GM23248 (cell line): ENCODE data around the gene RAF1. TPM values are rescaled to one million over a fixed set of nuclear protein-coding genes. Genes with fewer than 3 reads are reported as not detected.
A peak's percentile ranks its signal among the peaks of the same experiment; 100 is the strongest.
"Not testable (repeated sequence)": the region's sequence is repeated elsewhere in the genome, so short reads cannot be mapped to it uniquely, and the experiment has no call there.

Experiments used
- DNase-seq: peaks from one replicate; pipeline ENCODE4 v3.0.0-alpha.2; 2015
- H2AFZ ChIP-seq: fragments of 200-600 bp; sonication (generic); 2 replicates; pipeline ENCODE4 v1.6.1; 2016; ENCODE audit warnings: antibody characterized with exemption
- H3F3A ChIP-seq: fragments of 200-600 bp; sonication (generic); 2 replicates; pipeline ENCODE4 v1.6.1; 2016; ENCODE audit warnings: mild to moderate bottlenecking, antibody characterized with exemption, mixed run types; ENCODE audit not compliant: insufficient read depth
- H3K27ac ChIP-seq: fragments of 200-600 bp; sonication (generic); 2 replicates; pipeline ENCODE4 v1.5.1; 2016; ENCODE audit warnings: mild to moderate bottlenecking
- H3K27me3 ChIP-seq: fragments of 200-600 bp; sonication (generic); replicated peaks from 2 replicates; pipeline ENCODE4 v1.6.1; 2016; ENCODE audit warnings: mild to moderate bottlenecking; ENCODE audit not compliant: insufficient read depth
- H3K36me3 ChIP-seq: fragments of 200-600 bp; sonication (generic); 2 replicates; pipeline ENCODE4 v1.6.1; 2016; ENCODE audit warnings: low read depth, mild to moderate bottlenecking
- H3K4me1 ChIP-seq: fragments of 200-600 bp; sonication (generic); 2 replicates; pipeline ENCODE4 v1.6.1; 2016; ENCODE audit warnings: mild to moderate bottlenecking; ENCODE audit not compliant: insufficient read depth
- H3K4me2 ChIP-seq: fragments of 200-600 bp; sonication (generic); one replicate; pipeline ENCODE4 v1.6.1; 2016; ENCODE audit warnings: mild to moderate bottlenecking; ENCODE audit not compliant: unreplicated experiment
- H3K4me3 ChIP-seq: fragments of 200-600 bp; sonication (generic); 2 replicates; pipeline ENCODE4 v1.5.1; 2016; ENCODE audit warnings: mild to moderate bottlenecking
- H3K79me2 ChIP-seq: fragments of 200-600 bp; sonication (generic); 2 replicates; pipeline ENCODE4 v1.6.1; 2016; ENCODE audit warnings: mild to moderate bottlenecking; ENCODE audit not compliant: insufficient read depth
- H3K9ac ChIP-seq: fragments of 200-600 bp; sonication (generic); 2 replicates; pipeline ENCODE4 v1.6.1; 2016; ENCODE audit warnings: mild to moderate bottlenecking
- H3K9me2 ChIP-seq: fragments of 200-600 bp; sonication (generic); 2 replicates; pipeline ENCODE4 v1.6.1; 2016; ENCODE audit warnings: mixed run types, mild to moderate bottlenecking, moderate library complexity; ENCODE audit not compliant: insufficient read depth
- H3K9me3 ChIP-seq: fragments of 200-600 bp; sonication (generic); one replicate; pipeline ENCODE4 v1.6.1; 2017; ENCODE audit warnings: low read depth
- H4K20me1 ChIP-seq: fragments of 200-600 bp; sonication (generic); 2 replicates; pipeline ENCODE4 v1.6.0; 2016; ENCODE audit not compliant: insufficient read depth
- EZH2 ChIP-seq: fragments of 200-600 bp; sonication (generic); IDR thresholded peaks from 2 replicates; pipeline ENCODE4 v1.6.1; 2018; ENCODE audit warnings: antibody characterized with exemption, mild to moderate bottlenecking; ENCODE audit not compliant: insufficient read depth, poor library complexity, severe bottlenecking
- EZH2phosphoT487 ChIP-seq: fragments of 200-600 bp; sonication (generic); IDR thresholded peaks from 2 replicates; pipeline ENCODE4 v1.6.1; 2018; ENCODE audit warnings: antibody characterized with exemption, moderate library complexity, mild to moderate bottlenecking, low read depth; ENCODE audit not compliant: insufficient read depth
- whole genome bisulfite sequencing, 2 experiments: methylation state at CpG; one replicate each; pipeline ENCODE4 v1.1.6; 2015 to 2017; ENCODE audit warnings: low lambda C conversion rate in 2 of 2, low coverage in 1 of 2; ENCODE audit errors: missing lambda C conversion rate in 2 of 2; 5-methylcytosine and 5-hydroxymethylcytosine counted together
- in situ Hi-C: fragments of 300-500 bp; cut with MboI; formaldehyde crosslinking; loops from 2 replicates; pipeline ENCODE4 v1.15.0; 2020
- polyA plus RNA-seq: library from polyadenylated mRNA; unstranded; fragments of >200 nt; fragmentation: Nextera tagmentation; extraction: Ambion mirVana; gene quantifications from 2 replicates; pipeline ENCODE4 v1.2.1, GENCODE V29; 2016
- total RNA-seq: library from RNA; depleted of rRNA; stranded (reverse); fragments of >200 nt; shearing (Covaris generic); gene quantifications from 2 replicates; pipeline ENCODE4 v1.2.3, GENCODE V29; 2014

The RAF1 gene
- total and polyA plus RNA-seq, 2 experiments from 2014 or later: 57.3 to 87.4 TPM

GRCh38 chr3:12644331-12644937, 19.5 kb downstream of the RAF1 start:
- Histone ChIP-seq H2AFZ (no peak overlapping the region), H3K4me1 (peaks cover 53% of the 10 kb centered on the region), H3K9ac (peak overlapping the region; percentile 17; the same call in 1 of the 2 replicates), H3K27ac (peak overlapping the region; percentile 73), H3K9me2 (no peaks in the 10 kb centered on the region), H3K4me2 (peak overlapping the region; percentile 79), H3K27me3 (no peaks in the 10 kb centered on the region), H3K79me2 (peaks cover 98% of the 10 kb centered on the region), H3K4me3 (peak overlapping the region; percentile 56), H4K20me1 (peaks cover 11% of the 10 kb centered on the region; the same call in 1 of the 2 replicates), H3K9me3 (no peaks in the 10 kb centered on the region), H3K36me3 (no peaks in the 10 kb centered on the region), H3F3A (peaks cover 43% of the 10 kb centered on the region)
- TF ChIP-seq EZH2phosphoT487: no peak
- WGBS, 2 experiments: 4 to 5% methylated on average over 6 of the region's 6 CpGs
- peak; percentile 71 for DNase-seq
- in situ Hi-C loops: no loop called here

GRCh38 chr3:12643724-12644123, 20.2 kb downstream of the RAF1 start:
- no peaks in the 10 kb centered on the region for H3K9me3 ChIP-seq
- H3K9ac ChIP-seq: peak overlapping the region; percentile 17; the same call in 1 of the 2 replicates
- peak overlapping the region; percentile 79 for H3K4me2 ChIP-seq
- peaks cover 43% of the 10 kb centered on the region for H3F3A ChIP-seq
- in situ Hi-C loops: no loop called here
- no peaks in the 10 kb centered on the region for H3K9me2 ChIP-seq
- TF ChIP-seq EZH2 (no peak), EZH2phosphoT487 (no peak)
- H3K4me1 ChIP-seq: peaks cover 53% of the 10 kb centered on the region
- H3K36me3 ChIP-seq: no peaks in the 10 kb centered on the region
- H2AFZ ChIP-seq: no peak overlapping the region
- H3K79me2 ChIP-seq: peaks cover 98% of the 10 kb centered on the region
- peaks cover 11% of the 10 kb centered on the region; the same call in 1 of the 2 replicates for H4K20me1 ChIP-seq
- 0 to 2% methylated on average over 1 of the region's 1 CpG for WGBS, 2 experiments
- H3K4me3 ChIP-seq: peak overlapping the region; percentile 56
- no peaks in the 10 kb centered on the region for H3K27me3 ChIP-seq
- no peak for DNase-seq
- peak overlapping the region; percentile 73 for H3K27ac ChIP-seq

- Histone ChIP-seq H3K36me3 (no peaks in the 10 kb centered on the region), H3K27me3 (no peaks in the 10 kb centered on the region), H3K4me3 (peak overlapping the region; percentile 45), H3K4me2 (peak overlapping the region; percentile 79), H3K79me2 (peaks cover 98% of the 10 kb centered on the region), H3K27ac (peak overlapping the region; percentile 73), H2AFZ (no peak overlapping the region), H3K4me1 (peaks cover 53% of the 10 kb centered on the region), H4K20me1 (peaks cover 12% of the 10 kb centered on the region; the same call in 1 of the 2 replicates), H3K9me2 (no peaks in the 10 kb centered on the region), H3K9ac (0 out of 2 replicates have a peak overlapping the region, but pooled peaks have one; percentile 15), H3F3A (peaks cover 47% of the 10 kb centered on the region), H3K9me3 (no peaks in the 10 kb centered on the region)
- in situ Hi-C loops: no loop called here
- no peak for TF ChIP-seq EZH2
- TF ChIP-seq EZH2phosphoT487: no peak
- DNase-seq: no peak
These were observed 20.9 kb downstream of the RAF1 start for GRCh38 chr3:12643010-12643380.

GRCh38 chr3:12640853-12641252, 23.1 kb downstream of the RAF1 start:
- Histone ChIP-seq H3F3A (peaks cover 49% of the 10 kb centered on the region), H4K20me1 (peaks cover 18% of the 10 kb centered on the region; the same call in 1 of the 2 replicates), H3K4me1 (peaks cover 50% of the 10 kb centered on the region), H3K79me2 (peaks cover 98% of the 10 kb centered on the region)
- H3K9me3 ChIP-seq, DNase-seq, H3K36me3 ChIP-seq, in situ Hi-C loops, H3K27ac ChIP-seq, H3K4me2 ChIP-seq, H3K9ac ChIP-seq, H3K4me3 ChIP-seq, H3K27me3 ChIP-seq, H2AFZ ChIP-seq, H3K9me2 ChIP-seq: not testable (repeated sequence)
- 96 to 97% methylated on average over 5 of the region's 5 CpGs for WGBS, 2 experiments

- 6 to 10% methylated on average over 1 of the region's 1 CpG for WGBS, 2 experiments
- H3K9me3 ChIP-seq: no peaks in the 10 kb centered on the region
- TF ChIP-seq EZH2: no peak
- TF ChIP-seq EZH2phosphoT487: no peak
- H4K20me1 ChIP-seq: 0 out of 2 replicates have a peak, but pooled peaks cover 16% of the 10 kb centered on the region
- no peak overlapping the region for H3K9ac ChIP-seq
- in situ Hi-C loops: no loop called here
- H3K27me3 ChIP-seq: no peaks in the 10 kb centered on the region
- no peaks in the 10 kb centered on the region for H3K9me2 ChIP-seq
- no peak overlapping the region for H2AFZ ChIP-seq
- H3K4me1 ChIP-seq: peaks cover 23% of the 10 kb centered on the region
- peak; percentile 48 for DNase-seq
- no peak overlapping the region for H3K4me3 ChIP-seq
- H3K27ac ChIP-seq: no peak overlapping the region
- peaks cover 100% of the 10 kb centered on the region for H3K79me2 ChIP-seq
- H3K36me3 ChIP-seq: no peaks in the 10 kb centered on the region
- H3F3A ChIP-seq: peaks cover 24% of the 10 kb centered on the region
- H3K4me2 ChIP-seq: no peak overlapping the region
These were observed 25.8 kb downstream of the RAF1 start for GRCh38 chr3:12638105-12638504.
